Activated CD8-positive, alpha-beta memory T cell treated with anti-CD3 and anti-CD28 coated beads for 4 hours (primary cell): ENCODE measurements around the gene LGALS9.
"Not testable (repeated sequence)": the region's sequence is repeated elsewhere in the genome, so short reads cannot be mapped to it uniquely, and the experiment has no call there.

ENCODE experiments used
- DNase-seq, 2 donors: peaks; one replicate each; pipeline ENCODE4 v3.0.0-alpha.2; 2020; ENCODE audit warnings: low read depth in 2 of 2

LGALS9 gene

DNA sequence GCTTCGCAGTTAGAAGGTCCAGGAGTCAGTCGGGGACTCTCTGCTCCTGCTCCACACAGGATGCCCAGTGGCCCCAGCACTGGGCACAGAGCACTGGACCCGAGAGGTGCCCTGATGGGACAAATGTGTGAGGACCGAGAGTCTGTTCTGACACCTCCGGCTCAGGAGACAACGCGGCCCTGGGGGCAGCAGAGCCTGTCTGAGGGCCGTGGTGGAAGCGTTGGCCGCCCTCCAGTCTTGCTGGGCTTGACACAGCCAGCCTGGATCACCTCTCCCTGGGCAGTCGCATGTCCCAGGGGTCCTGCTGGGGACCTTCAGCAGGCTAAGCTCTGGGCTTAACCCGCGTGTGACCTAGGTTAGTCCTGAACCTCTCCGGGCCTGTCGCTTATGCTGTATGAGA, 23.1 kb downstream of the LGALS9 start:
- no peak for DNase-seq

DNA sequence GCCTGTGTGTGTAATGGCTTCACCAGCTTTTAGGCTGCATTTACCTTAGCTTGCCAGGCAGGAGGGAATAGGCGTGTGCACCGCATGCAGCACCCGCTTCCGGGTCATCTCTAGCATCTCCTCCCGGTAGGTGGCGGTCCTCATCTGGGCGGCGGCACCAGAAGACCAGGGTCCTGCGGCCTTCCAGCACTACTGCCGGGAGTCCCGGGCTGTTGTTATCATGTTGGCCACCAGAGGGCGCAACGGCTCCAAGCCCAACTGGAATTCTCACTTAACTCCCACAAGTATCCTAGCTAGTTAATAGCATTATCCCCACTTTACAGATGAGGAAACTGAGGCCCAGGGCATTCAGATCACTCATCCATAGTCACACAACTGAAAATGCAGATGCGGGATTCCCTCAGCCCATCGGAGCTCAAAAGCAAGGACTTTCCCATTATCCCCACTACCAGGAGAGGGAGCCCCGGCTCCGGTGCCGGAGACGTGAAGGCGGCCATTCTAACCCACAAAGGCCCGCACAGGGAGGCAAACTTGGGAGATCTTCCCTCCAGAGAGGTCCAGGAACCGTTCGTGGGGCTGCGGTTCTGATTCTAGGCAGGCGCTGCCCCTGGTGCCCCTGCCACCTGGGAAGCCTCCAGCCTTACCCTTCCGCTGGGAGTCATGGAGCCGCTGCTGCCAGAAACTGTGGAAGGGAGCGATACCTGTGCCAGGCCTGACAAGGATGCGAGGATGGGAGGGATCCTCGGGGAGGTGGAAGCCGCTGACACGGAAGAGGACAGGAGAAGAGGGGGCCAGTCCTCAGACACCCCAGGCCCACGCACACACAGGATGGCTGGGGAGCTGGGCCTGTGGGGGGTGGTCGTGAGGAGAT, 23.9 kb downstream of the LGALS9 start:
- DNase-seq, result peak in 1 of 2 donors; percentile 27

DNA sequence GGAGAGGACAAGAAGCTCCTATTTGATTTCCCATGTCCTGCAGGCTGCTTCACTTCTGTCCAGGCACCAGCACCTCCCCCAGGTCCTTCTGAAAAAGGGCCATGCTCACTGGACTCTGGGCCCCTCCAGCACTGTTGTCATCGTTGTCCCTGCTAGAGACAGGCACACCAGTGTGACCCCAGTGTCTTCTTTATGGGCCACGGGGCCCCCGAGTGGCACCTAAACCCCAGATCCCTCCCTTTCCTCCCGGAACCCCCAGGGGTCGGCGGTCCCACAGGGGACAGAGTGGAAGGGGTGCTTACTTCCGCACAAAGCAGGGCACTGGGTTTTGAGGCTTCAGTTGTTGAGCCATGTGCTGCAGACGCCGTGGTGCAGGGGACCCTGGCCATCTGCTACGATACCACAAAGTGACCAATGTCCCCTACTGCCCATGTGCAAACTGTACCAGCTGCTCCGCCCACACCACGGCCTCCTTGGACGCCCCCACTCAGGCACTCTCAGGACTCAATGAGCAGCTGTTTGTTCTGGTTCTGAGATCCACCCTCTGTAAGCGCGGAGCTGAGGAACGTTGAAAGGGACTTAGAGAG, 24.6 kb downstream of the LGALS9 start:
- DNase-seq, result not testable (repeated sequence)

DNA sequence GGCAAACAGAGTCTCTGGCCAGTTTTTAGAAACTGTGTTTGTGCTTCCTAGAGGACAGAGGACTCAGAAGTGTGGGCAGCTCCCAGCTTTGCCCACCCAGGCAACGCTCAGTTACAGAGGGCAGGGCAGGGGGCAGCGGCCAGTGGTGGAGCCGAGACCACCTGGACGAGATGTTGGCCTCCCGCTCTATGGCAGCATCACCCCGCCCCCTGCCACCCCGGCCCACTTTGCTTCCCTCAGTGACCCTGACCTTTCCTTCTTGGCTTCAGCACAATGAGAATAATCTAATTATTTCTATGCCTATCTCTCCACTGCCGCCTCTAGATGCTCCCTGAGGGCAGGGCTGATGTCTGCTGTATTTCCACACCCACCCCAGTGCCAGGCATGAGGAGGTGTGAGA, 25.6 kb downstream of the LGALS9 start:
- DNase-seq, result not testable (repeated sequence)

DNA sequence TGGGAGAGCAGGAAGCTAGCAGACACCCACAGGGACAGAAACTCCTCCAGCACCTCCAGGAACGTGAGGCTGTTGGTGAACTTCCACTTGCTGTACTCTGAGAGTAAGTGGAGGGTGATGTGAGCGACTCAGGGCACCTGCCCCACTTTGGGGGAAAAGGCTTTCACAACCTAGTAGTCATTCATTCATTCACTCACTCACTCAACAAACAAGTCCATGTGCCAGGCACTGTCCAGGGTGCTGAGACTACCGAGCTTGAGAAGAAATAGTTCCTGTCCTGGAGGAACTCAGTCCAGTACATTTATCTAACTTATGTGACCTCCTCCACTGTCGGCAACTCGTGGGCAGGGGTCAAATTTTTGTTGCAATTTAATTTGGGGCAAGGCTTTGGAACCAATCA, 26.6 kb downstream of the LGALS9 start:
- no peak for DNase-seq

DNA sequence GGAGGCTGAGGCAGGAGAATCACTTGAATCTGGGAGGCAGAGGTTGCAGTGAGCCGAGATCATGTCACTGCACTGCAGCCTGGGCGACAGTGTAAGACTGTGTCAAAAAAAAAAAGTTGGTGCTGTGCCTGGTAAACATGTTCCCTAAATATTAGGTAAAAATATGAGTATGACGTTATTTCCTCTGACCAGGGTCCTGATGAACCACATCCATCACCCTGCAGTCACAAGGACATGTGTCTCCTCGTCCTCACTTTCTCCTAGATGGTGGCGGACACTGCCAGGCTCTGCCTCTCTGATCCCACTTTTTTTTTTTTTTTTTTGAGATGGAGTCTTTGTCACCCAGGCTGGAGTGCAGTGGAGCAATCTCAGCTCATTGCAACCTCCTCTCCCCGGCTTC, 28.7 kb downstream of the LGALS9 start:
- DNase-seq, result no peak

DNA sequence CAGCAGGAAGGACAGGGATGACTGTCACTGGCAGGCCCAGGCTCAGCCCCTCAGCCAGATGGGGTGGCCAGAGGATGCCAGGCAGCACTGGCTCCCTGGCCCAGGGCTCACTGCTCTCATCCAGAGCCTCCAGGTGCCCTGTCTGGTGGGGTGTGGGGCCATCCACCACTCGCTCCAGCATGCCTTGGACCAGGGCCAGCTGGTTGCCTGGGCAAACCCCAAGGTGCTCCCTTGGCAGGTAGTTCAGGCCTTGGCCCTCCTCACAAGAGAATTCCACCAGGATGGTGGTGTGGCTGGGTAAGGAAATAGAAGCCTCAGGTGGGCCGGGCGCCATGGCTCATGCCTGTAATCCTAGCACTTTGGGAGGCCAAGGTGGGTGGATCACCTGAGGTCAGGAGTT, 29.4 kb downstream of the LGALS9 start:
- no peak for DNase-seq

DNA sequence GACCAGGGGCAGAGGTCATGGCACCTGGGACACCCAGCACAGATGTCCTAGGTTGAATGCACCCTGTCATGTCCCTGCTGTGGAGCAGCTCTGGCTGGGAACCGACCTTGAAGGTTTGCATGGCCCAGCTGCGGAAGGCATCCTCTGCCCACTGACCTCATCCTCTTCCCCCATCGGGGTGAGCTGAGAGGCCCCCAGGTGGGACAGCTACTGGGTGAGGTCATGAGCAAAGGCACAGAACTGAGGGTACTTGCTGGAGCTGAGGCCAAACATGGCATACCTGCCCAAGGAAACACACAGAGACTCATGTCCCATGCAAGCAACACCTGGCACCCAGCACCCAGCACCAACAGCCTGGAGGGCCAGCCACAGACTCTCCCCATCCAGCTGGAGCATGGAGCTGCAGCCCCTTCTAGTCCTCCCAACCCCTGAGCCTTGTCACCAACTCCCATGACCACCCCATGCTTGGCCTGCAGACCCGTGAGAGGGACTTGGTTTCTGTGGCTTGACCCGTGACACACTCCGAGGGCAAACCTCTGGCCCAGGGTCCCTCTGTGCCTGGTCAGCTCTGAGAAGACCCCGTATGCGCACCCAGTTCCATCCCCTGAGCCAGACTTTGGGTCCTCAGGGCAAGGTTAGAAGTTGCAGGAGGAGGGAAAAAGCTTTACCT, 33.1 kb downstream of the LGALS9 start:
- DNase-seq, result no peak

DNA sequence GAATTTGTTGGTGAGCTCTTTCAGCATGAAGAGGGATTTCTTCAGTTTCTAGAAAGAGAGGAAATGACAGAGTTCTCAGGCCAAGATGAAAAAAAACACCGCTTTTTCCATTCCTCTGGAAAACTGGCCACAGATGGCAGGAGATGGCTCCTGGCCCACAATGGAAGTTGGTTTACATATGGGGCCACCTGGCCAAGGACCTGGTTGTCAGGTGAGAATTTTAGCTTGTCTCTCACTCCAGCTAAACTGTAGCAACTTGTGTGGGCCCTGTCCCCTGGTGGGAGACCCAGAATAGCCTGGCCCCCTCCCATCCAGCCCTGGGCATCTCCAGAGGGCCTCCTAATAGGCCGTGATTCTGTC, 33.6 kb downstream of the LGALS9 start:
- DNase-seq, result no peak

DNA sequence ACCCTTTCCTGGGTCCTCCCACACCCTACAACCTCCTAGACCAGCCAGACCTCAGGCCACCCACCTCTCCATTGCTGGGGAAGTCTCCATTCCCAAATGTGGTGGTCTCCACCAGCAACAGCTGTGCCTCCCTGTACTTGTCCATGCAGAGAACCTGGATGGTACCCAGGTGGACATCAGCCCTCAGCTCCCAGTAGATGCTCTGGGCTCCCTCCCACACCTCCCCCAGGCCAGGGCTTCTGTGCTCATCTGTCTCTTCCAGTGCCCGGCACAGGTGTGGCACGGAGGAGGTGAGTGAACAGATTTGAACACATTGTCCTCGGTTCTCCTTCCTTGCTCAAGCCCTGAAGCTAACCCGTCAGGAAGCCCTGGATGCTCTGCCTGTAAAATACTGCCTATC, 34.6 kb downstream of the LGALS9 start:
- DNase-seq, result no peak

DNA sequence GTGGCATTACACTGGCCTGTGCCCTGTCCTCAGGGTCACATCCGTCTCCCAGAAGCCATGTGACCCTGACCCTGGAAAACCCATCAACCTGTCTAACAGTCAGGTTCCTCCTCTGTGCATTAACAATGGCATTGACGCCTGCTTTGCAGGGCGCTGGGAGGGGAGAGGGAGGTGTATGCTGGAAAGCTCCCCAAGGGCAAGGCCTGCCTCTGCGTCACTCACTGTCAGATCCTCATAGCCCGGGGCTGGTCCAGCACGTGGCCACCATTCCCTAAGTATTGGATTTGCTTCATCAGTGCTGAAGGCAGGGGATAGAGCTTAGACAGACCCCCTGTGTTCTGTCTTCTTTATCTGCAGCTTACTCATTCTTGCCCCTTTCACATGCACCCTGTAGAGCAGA, 35.3 kb downstream of the LGALS9 start:
- not testable (repeated sequence) for DNase-seq

DNA sequence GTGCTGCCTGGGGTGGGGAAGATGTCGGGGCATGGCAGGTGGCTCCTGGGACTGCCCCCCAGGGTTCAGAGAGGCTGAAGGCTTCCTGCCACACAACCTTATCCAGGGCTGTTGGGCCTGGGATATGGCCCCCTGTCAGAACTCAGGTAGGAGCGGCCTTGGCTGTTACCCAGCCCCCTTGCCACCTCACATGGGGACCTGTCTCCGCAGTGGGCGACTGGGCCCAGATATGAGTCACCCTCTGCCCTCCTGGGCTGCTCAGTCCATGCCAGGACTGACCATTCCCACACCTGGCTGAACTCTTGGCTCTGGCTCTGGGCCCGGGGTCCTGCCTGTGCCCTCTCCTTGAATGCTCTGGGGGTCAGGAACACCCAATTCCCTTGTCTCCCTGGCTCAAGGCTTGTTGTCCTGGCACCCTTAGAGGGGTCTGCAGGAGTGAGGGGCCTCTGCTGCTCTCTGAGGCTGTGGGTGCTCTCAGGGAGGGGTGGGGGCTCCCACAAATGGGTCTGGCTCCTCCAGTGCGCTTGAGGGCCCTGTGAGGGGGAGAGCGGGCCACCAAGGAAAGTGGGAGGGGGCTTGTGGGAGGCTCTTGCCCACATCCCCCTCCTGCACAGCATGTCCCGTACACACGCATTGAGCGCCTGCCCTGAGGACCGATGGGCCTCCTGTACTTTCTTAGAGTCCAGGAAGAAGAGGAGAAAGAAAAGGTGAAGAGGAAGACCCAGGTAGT, 36.0 kb downstream of the LGALS9 start:
- DNase-seq, result no peak

DNA sequence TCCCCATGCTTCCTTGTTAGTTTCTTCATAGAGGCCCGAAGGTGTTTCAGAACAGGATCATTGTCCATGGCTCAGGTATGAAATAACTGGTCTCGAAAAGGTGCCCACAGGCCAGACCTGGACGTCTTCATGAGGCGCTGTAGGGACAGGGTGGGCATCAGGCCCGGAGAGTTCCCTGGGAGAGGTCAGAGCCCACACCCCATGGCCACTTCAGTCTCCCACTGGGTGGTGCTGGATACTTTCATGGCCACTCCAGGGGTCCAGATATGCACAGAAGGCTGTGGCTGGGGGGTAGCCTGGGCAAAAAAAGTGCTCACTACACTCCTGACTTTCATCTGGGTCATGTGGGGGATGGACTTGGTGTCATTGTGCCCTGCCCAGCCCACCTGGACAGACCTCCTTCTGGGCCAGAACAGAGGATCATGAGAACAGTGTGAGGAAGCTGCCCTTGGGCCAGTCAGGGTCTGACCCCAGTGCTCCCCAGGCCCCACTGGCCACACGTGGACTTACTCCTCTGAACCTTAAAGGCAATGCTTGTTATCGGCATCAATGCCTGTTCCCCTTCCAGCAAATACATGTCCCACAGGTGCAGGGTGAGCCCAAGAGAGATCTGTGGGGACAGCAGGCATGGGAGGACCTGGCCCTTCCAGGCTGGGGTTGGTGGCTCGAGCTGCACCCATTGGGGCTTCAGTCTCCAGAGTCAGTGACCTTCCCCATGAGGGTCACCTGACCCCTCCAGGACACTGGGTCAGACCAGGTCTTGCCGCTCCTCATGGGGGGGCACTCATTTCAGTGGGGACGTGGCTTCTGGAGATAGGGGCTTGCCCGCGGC, 36.9 kb downstream of the LGALS9 start:
- DNase-seq, result no peak

DNA sequence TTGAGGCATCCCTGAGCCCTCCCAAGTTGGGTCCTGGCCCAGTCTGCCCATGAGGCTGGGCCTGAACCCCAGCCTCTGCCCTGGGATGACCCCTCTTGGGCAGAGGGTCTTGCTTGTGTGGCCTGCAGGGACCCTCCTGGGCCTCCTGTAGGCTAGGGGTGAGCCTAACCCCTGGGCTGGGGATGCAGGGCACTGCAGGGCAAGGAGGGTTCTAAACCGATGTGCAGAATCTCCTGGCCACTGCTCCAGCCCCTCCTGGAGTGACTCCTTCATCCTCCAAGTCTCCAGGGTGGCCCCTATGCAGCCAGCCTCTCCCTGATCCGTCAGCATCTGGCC, 37.5 kb downstream of the LGALS9 start:
- DNase-seq, result no peak

DNA sequence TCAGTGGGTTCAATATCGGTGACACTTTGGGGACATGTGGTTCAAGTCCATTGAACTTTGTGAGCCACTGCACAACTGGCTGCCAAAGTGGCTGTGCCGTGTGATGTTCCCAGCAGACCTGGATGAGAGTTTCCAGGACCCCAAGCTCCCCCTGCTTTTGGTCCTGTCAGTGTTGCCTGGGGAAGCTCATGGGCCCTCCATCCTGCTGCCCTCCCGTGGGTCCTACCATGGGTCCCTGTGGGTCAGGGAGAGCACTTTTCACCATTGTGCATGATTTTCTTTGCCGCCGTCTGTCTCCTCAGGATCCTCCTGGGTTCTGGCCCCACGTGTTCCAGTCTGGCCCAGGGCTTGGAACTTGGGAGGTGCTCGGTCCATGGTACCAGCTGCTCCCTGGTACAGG, 38.1 kb downstream of the LGALS9 start:
- DNase-seq, result no peak

DNA sequence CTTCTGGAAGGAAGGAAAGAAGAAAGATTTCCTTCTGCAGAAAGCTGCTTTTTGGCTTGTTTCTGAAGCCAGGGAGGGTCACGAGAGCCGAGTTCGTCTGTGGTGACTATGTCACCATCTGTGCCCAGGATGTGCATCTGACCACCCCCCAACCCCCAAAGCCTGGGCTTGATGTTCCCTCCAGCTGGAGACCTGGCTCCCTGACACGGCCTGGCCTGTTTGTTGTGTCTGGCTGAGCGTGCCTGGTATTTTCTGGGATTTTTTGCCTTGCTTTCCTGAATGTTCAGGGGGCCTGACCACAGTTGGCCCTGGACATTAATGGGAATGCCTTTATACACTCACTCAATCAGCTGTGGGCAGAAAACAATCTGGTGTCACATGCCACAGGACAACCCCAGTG, 38.9 kb downstream of the LGALS9 start:
- DNase-seq, result no peak

DNA sequence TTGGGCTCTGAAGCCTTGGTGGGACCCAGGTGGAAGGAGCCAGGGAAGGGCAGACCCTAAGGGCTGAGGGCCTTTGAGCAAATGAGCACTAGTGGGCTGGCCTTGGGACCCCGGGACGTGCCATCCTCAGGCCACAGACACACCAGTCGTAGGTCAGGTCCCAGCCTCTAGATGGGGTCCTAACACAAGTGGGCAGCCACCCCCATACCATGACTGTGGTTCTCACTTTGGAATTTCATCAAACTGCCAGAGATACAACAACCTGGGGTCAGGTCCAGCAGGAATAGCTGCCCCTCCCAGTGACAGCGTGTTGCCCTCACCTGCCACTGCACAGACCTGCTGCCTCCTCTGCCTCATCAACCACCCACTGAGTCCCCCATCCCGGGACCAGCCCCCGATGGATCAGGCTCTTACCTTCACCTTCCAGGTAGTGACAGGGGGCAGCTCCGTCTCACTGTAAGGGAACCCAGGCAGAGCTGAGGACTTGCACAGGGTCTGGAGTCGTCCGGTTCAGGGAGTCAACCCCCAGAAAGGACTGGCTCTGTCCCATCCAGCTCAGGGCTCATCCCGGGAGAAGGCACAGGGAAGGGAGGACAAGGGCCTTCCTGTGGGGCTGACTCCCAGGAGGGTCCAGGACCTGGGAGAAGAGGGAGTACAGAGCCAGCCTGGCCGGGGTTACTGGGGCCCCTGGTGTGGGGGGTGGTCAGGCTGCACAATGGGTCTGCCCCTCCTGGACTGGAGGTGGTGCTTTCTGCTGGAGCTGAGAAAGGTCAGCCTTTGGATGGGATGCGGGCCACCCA, 40.0 kb downstream of the LGALS9 start:
- no peak for DNase-seq

DNA sequence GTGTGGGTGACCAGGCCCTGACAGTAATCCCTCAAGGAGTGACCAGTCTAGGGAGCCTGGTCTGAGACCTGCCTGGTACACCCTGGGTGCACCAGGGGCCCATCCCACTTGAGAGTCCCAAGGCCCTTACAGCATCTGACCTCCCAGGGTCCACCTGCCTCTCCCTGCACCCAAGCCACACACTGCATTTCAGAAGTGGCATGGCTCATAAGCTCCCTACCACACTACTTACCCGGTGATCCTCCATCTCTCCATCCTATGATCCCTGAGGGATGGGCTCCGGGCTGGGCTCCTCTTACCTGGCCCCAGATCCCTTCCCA, 40.6 kb downstream of the LGALS9 start:
- DNase-seq, result no peak

DNA sequence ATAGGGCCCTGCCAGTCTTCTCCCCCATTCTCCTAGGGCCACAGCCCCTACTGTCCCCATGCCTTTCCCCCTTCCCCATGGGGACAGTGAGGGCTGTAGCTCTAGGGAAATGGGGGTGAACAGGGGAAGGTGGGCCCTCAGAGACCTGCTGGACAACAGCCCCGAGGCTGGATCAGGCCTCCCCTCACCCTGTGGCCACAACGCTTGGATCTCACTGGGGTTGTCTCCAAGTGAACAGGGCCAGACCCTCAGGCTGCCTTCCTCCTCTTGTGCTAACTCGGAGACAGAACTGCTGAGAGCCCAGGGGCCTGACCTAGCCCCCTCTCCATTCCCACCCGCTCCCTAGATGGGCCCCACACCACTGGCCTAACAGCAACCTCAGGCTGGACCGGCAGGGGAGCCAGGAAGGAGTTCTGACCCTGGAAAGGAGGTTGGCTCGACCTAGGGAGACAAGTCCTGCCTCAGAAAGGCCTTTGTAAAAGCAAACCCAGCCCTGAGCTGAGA, 41.0 kb downstream of the LGALS9 start:
- not testable (repeated sequence) for DNase-seq

DNA sequence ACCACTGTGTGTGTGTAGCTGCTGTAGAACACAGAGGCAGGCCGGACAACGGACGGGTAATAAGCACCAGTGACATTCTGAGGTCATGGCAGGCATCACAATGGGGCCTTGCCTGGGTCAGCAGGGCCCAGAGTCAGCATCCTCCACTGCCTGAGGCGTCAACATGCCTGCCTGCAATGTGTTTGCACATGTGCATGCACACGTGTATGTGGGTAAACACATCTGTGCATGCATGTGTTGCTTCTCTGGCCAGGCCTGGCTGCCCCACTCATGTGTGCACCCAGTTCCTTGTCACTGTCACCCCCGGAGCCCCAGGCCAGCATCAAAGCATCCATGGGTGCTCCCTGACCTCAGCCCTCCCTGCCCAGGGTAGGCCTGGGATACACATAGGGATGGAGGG, 43.3 kb downstream of the LGALS9 start:
- no peak for DNase-seq

DNA sequence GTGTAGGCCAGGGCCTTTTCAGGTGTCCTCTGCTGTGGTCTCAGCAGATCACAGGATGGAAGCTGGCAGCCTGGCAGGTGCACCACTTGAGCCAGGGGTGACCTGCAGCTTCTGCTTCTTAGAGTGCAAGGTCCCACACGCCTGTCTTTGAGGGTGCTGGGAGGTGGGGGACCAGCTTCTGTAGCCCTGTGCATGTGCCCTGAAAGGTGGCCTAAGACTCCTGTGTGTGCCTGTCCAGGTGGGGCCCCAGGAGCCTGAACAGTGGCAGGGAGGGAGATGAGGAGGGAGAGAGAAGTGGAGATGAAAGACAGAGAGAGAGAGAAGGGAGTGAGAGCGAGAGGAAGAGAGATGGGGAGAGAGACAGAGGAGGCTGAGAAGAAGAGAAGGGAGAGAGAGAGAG, 46.2 kb downstream of the LGALS9 start:
- DNase-seq, result no peak
